OCI-LY3 (cell line): Measurements from ENCODE around the gene WDHD1.

ENCODE experiments used
- H2AFZ ChIP-seq: fragments of 200-600, 300-600 bp; shearing (Covaris generic); 2 replicates; pipeline ENCODE4 v1.6.0; 2014; ENCODE audit warnings: antibody characterized with exemption, low read depth, low read length
- H3K27ac ChIP-seq: fragments of 200-600, 300-600 bp; sonication (generic); 2 replicates; pipeline ENCODE4 v1.5.1; 2014; ENCODE audit warnings: mild to moderate bottlenecking, low read length, moderate library complexity, mixed read lengths
- H3K27me3 ChIP-seq: fragments of 200-600, 300-600 bp; sonication (generic); 2 replicates; pipeline ENCODE4 v1.6.1; 2014; ENCODE audit warnings: low read depth, low read length, mixed read lengths
- H3K36me3 ChIP-seq: fragments of 200-600, 300-600 bp; sonication (generic); replicated peaks from 2 replicates; pipeline ENCODE3; 2014; ENCODE audit warnings: low read depth, low read length, mixed read lengths
- H3K4me1 ChIP-seq: fragments of 300-600, 200-600 bp; sonication (generic); 2 replicates; pipeline ENCODE4 v1.6.1; 2014; ENCODE audit warnings: low read length, mixed read lengths
- H3K4me2 ChIP-seq: fragments of 200-600, 300-600 bp; sonication (generic); 2 replicates; pipeline ENCODE4 v1.6.1; 2014; ENCODE audit warnings: low read length, mixed read lengths
- H3K4me3 ChIP-seq: fragments of 300-600, 200-600 bp; sonication (generic); 2 replicates; pipeline ENCODE4 v1.5.1; 2014; ENCODE audit warnings: antibody characterized with exemption, mild to moderate bottlenecking, low read length, moderate library complexity
- H3K79me2 ChIP-seq: fragments of 300-600, 200-600 bp; shearing (Covaris generic); 2 replicates; pipeline ENCODE4 v1.6.1; 2014; ENCODE audit warnings: mild to moderate bottlenecking, low read length, mixed read lengths
- H3K9ac ChIP-seq: fragments of 300-600, 200-600 bp; shearing (Covaris generic); 2 replicates; pipeline ENCODE4 v1.6.0; 2014; ENCODE audit warnings: mild to moderate bottlenecking, low read length, moderate library complexity
- H3K9me3 ChIP-seq: fragments of 200-600, 300-600 bp; shearing (Covaris generic); 2 replicates; pipeline ENCODE4 v1.6.1; 2014; ENCODE audit warnings: low read length, mixed read lengths; ENCODE audit not compliant: insufficient read depth
- H4K20me1 ChIP-seq: fragments of 200-600, 300-600 bp; sonication (generic); 2 replicates; pipeline ENCODE4 v1.6.1; 2016; ENCODE audit warnings: low read length, mixed read lengths; ENCODE audit not compliant: insufficient read depth
- CTCF ChIP-seq: fragments of 200-600, 300-600 bp; sonication (generic); IDR thresholded peaks from 2 replicates; pipeline ENCODE4 v1.5.1; 2014; ENCODE audit warnings: antibody characterized with exemption, low read length, low read depth
- EZH2phosphoT487 ChIP-seq: fragments of 200-600 bp; shearing (Covaris generic); IDR thresholded peaks from 2 replicates; pipeline ENCODE4 v1.6.1; 2018; ENCODE audit warnings: antibody characterized with exemption, mixed run types, low read depth

Gene WDHD1

GRCh38 chr14:54979039-54979438 lies 47.9 kb downstream of the WDHD1 start:
- Histone ChIP-seq H3K36me3 (peaks cover 27% of the 10 kb centered on the region), H3K4me2 (no peak overlapping the region), H3K4me1 (no peaks in the 10 kb centered on the region), H4K20me1 (no peaks in the 10 kb centered on the region), H3K27me3 (no peaks in the 10 kb centered on the region), H3K9ac (no peak overlapping the region), H3K9me3 (no peaks in the 10 kb centered on the region), H3K4me3 (no peak overlapping the region), H3K27ac (no peak overlapping the region), H2AFZ (no peak overlapping the region), H3K79me2 (no peaks in the 10 kb centered on the region)
- TF ChIP-seq CTCF: no peak
- TF ChIP-seq EZH2phosphoT487: no peak

- H3K36me3 ChIP-seq: peaks cover 21% of the 10 kb centered on the region
- no peak overlapping the region for H3K4me2 ChIP-seq
- H3K4me1 ChIP-seq: no peaks in the 10 kb centered on the region
- no peak for TF ChIP-seq CTCF
- TF ChIP-seq EZH2phosphoT487: no peak
- no peak overlapping the region for H3K9ac ChIP-seq
- no peak overlapping the region for H3K4me3 ChIP-seq
- no peak overlapping the region for H2AFZ ChIP-seq
- H3K27ac ChIP-seq: no peak overlapping the region
- H3K9me3 ChIP-seq: no peaks in the 10 kb centered on the region
- H3K27me3 ChIP-seq: no peaks in the 10 kb centered on the region
- no peaks in the 10 kb centered on the region for H4K20me1 ChIP-seq
- no peaks in the 10 kb centered on the region for H3K79me2 ChIP-seq
Observed at GRCh38 chr14:54976316-54976715, 50.6 kb downstream of the WDHD1 start.

GRCh38 chr14:54975856-54976255 lies 51.0 kb downstream of the WDHD1 start:
- Histone ChIP-seq H2AFZ (no peak overlapping the region), H3K27me3 (no peaks in the 10 kb centered on the region), H3K4me3 (no peak overlapping the region), H4K20me1 (no peaks in the 10 kb centered on the region), H3K9me3 (no peaks in the 10 kb centered on the region), H3K79me2 (no peaks in the 10 kb centered on the region), H3K9ac (no peak overlapping the region), H3K27ac (no peak overlapping the region), H3K4me1 (no peaks in the 10 kb centered on the region), H3K4me2 (no peak overlapping the region), H3K36me3 (peaks cover 19% of the 10 kb centered on the region)
- TF ChIP-seq CTCF (no peak), EZH2phosphoT487 (no peak)

- H3K4me3 ChIP-seq: no peak overlapping the region
- peaks cover 19% of the 10 kb centered on the region for H3K36me3 ChIP-seq
- H3K27ac ChIP-seq: no peak overlapping the region
- no peak overlapping the region for H3K9ac ChIP-seq
- H4K20me1 ChIP-seq: no peaks in the 10 kb centered on the region
- H3K79me2 ChIP-seq: peaks cover 2% of the 10 kb centered on the region; the same call in 1 of the 2 replicates
- H3K9me3 ChIP-seq: no peaks in the 10 kb centered on the region
- no peak overlapping the region for H3K4me2 ChIP-seq
- H3K27me3 ChIP-seq: no peaks in the 10 kb centered on the region
- H2AFZ ChIP-seq: no peak overlapping the region
- no peaks in the 10 kb centered on the region for H3K4me1 ChIP-seq
- TF ChIP-seq CTCF: no peak
- TF ChIP-seq EZH2phosphoT487: no peak
Observed at GRCh38 chr14:54974788-54975414, 52.0 kb downstream of the WDHD1 start.
